Measurements from ENCODE around the gene CENPN.

Gene CENPN

GRCh38 chr16:80989801-80990200 is 17.2 kb upstream of the CENPN start:
- no peak overlapping the region for H3K9ac ChIP-seq (ENCODE audit: low read length)
- no peak for TF ChIP-seq CTCF (IDR thresholded peaks at IDR 0.05; ENCODE audit: insufficient read depth, low read length, poor library complexity, severe bottlenecking)
- no peak for TF ChIP-seq EZH2phosphoT487 (conservative IDR thresholded peaks at IDR 0.05; ENCODE audit: low read length)
- H3F3A ChIP-seq (ENCODE audit: insufficient read depth): no peaks in the 10 kb centered on the region
- no peaks in the 10 kb centered on the region for H3K9me3 ChIP-seq (ENCODE audit: insufficient read depth, low read length)
- H3K79me2 ChIP-seq (ENCODE audit: insufficient read depth, low read length): peaks cover 46% of the 10 kb centered on the region
- H3K27me3 ChIP-seq (ENCODE audit: low read length): no peaks in the 10 kb centered on the region
- H2AFZ ChIP-seq (ENCODE audit: low read depth, low read length, severe bottlenecking): no peak overlapping the region
- peaks cover 3% of the 10 kb centered on the region; the same call in 1 of the 2 replicates for H4K20me1 ChIP-seq (ENCODE audit: low read depth, low read length)
- H3K4me2 ChIP-seq (ENCODE audit: low read depth, low read length, poor library complexity, severe bottlenecking): no peak overlapping the region
- no peak overlapping the region for H3K4me3 ChIP-seq (ENCODE audit: insufficient read depth, low read length, poor library complexity, severe bottlenecking)
- 0 out of 2 replicates have a peak, but pooled peaks cover 2% of the 10 kb centered on the region for H3K36me3 ChIP-seq (ENCODE audit: low read length)
- no peaks in the 10 kb centered on the region for H3K9me2 ChIP-seq (replicated peaks; ENCODE audit: insufficient read depth, low read length)
- H3K27ac ChIP-seq (ENCODE audit: low read depth, low read length): no peak overlapping the region

GRCh38 chr16:80990577-80990976 is 16.4 kb upstream of the CENPN start:
- Histone ChIP-seq H3K9me2 (replicated peaks; ENCODE audit: insufficient read depth, low read length) (no peaks in the 10 kb centered on the region), H3K9ac (ENCODE audit: low read length) (no peak overlapping the region), H3K79me2 (ENCODE audit: insufficient read depth, low read length) (peaks cover 49% of the 10 kb centered on the region), H2AFZ (ENCODE audit: low read depth, low read length, severe bottlenecking) (no peak overlapping the region), H3K27me3 (ENCODE audit: low read length) (no peaks in the 10 kb centered on the region), H4K20me1 (ENCODE audit: low read depth, low read length) (peaks cover 3% of the 10 kb centered on the region; the same call in 1 of the 2 replicates), H3K27ac (ENCODE audit: low read depth, low read length) (no peak overlapping the region), H3F3A (ENCODE audit: insufficient read depth) (no peaks in the 10 kb centered on the region), H3K4me2 (ENCODE audit: low read depth, low read length, poor library complexity, severe bottlenecking) (no peak overlapping the region), H3K9me3 (ENCODE audit: insufficient read depth, low read length) (no peaks in the 10 kb centered on the region), H3K36me3 (ENCODE audit: low read length) (0 out of 2 replicates have a peak, but pooled peaks cover 2% of the 10 kb centered on the region), H3K4me3 (ENCODE audit: insufficient read depth, low read length, poor library complexity, severe bottlenecking) (no peak overlapping the region)
- TF ChIP-seq CTCF (IDR thresholded peaks at IDR 0.05; ENCODE audit: insufficient read depth, low read length, poor library complexity, severe bottlenecking) (no peak), EZH2phosphoT487 (conservative IDR thresholded peaks at IDR 0.05; ENCODE audit: low read length) (no peak)

- H3K9me2 ChIP-seq (replicated peaks; ENCODE audit: insufficient read depth, low read length): no peaks in the 10 kb centered on the region
- no peak overlapping the region for H3K9ac ChIP-seq (ENCODE audit: low read length)
- H4K20me1 ChIP-seq (ENCODE audit: low read depth, low read length): peaks cover 3% of the 10 kb centered on the region; the same call in 1 of the 2 replicates
- H3K27ac ChIP-seq (ENCODE audit: low read depth, low read length): no peak overlapping the region
- H3K36me3 ChIP-seq (ENCODE audit: low read length): 0 out of 2 replicates have a peak, but pooled peaks cover 2% of the 10 kb centered on the region
- H3K27me3 ChIP-seq (ENCODE audit: low read length): no peaks in the 10 kb centered on the region
- no peak overlapping the region for H3K4me3 ChIP-seq (ENCODE audit: insufficient read depth, low read length, poor library complexity, severe bottlenecking)
- no peaks in the 10 kb centered on the region for H3K9me3 ChIP-seq (ENCODE audit: insufficient read depth, low read length)
- H2AFZ ChIP-seq (ENCODE audit: low read depth, low read length, severe bottlenecking): no peak overlapping the region
- H3K79me2 ChIP-seq (ENCODE audit: insufficient read depth, low read length): peaks cover 53% of the 10 kb centered on the region
- H3F3A ChIP-seq (ENCODE audit: insufficient read depth): no peaks in the 10 kb centered on the region
- TF ChIP-seq EZH2phosphoT487 (conservative IDR thresholded peaks at IDR 0.05; ENCODE audit: low read length) (no peak), CTCF (IDR thresholded peaks at IDR 0.05; ENCODE audit: insufficient read depth, low read length, poor library complexity, severe bottlenecking) (no peak)
- H3K4me2 ChIP-seq (ENCODE audit: low read depth, low read length, poor library complexity, severe bottlenecking): no peak overlapping the region
Measured at GRCh38 chr16:80990978-80991377, 16.0 kb upstream of the CENPN start.

All from SU-DHL-6 (cell line).